ENCODE data around the gene SNED1.

SNED1 gene

GRCh38 chr2:241110607-241111439, 112.4 kb downstream of the SNED1 start:
- no peak for DNase-seq

DNA sequence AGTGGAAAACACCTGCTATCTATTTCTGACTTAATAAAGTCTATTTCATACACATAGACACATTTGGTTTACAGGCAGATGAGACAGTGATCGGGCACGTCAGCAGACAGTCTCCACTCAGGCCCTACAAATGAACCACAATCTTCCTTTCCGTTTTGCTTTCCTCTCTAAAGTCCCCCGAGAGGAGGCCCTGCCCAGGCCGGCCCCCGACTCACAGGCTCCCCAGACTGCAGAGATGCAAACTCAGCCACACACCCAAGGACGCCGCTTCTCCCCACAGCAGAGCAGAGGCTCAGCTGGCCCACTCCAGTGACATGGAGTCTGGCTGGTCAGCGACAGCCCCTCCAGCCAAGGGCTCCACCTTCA, 113.0 kb downstream of the SNED1 start:
- DNase-seq, result no peak

DNA sequence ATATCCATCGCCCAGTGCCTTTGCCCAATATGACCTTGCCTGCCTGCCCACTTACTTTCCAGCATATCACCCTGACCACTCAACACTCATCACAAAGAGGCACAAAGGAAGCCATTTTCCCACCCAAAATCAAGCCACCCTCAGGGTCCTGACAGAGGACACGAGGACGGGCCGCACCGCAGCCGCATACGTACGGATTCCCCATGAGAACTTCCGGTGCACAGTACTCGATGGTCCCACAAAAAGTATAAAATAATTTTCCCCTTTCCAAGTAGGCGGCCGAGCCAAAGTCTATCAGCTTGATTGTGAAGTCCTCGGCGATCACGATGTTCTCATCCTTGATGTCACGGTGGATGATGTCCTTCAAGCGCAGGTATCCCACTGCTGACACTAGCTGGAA, 113.6 kb downstream of the SNED1 start:
- no peak for DNase-seq

DNA sequence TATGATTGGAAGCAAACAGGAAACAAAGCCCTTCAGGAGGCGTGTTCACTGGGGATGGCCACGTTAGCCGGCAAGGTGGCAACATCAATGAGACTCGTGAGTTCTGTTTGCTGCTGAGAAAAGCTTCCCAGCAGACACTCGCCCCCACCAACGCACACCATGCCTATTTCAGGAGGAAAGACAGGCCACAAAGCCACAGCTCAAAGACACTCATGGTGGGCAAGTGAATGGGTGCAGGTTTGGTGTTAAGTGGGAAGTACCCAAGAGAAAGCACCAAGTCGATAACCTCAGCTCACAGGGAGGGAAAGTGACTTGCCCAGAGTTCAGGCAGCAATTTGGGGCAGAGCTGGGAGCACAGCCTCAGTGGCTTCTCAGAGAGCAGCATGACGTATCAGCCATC, 114.2 kb downstream of the SNED1 start:
- no peak for DNase-seq

DNA sequence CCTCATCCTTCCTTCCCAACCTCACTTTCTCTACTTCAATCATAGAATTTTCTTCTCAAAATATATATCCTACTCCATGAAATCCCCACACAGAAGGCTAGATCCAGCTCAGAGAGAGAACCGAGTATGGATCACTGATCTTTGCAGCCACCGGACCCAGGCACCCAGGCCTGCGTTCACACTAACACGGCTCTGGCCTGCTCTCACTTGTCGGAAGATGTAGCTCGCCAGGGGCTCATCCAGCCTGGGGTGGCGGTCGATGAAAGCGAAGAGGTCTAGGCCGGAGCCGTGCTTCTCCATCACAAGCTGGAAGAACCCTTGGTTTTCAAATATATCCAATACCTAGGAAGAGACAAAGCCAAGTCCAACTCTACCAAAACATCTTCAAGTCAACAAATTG, 116.4 kb downstream of the SNED1 start:
- DNase-seq, result no peak

DNA sequence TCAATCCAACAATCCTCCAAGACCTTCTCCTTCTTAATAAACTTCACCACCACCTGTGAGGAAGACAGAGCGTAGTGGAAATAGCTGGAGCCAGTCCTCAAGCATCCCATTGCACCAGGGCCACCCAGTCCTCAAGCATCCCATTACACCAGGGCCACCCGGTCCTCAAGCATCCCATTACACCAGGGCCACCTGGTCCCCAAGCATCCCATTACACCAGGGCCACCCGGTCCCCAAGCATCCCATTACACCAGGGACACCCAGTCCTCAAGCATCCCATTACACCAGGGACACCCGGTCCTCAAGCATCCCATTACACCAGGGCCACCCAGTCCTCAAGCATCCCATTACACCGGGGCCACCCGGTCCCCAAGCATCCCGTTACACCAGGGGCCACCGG, 116.9 kb downstream of the SNED1 start:
- no peak for DNase-seq

GRCh38 chr2:241116606-241117560, 118.5 kb downstream of the SNED1 start:
- DNase-seq, result no peak

DNA sequence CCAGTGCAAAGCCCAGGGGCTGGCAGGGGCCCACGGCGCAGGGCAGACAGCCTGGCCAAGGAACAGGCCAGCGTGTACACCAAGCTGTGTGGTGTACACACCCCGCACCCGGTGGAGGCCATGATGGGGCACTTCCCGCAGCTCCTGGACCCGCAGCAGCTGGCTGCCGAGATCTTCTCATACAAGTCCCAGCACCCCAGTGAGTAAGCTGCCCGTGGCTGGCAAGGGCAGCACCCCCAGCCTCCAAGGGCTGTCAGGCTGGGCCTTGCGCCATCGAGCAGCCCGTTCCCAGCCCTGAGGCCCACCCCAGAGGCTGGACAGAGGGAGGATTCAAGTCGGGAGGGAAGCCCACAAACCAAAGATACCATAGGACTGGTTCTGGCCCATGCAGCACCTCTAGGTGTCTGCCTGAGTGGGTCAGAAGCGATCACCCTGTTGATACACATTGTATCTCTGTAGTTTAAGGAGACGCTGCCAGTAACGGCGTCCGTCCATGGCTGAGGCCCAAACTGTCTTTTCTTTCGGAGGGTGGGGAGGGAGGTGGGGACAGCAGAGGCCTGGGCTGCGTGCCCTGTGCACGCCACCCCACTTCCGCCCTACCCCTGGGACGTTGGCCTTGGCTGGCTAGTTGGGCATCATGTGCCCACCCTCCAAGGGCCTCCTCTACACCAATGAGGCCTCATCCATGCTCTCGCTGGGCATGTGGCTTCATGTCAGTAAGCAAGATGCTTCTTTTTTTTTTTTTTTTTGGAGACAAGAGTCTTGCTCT, 120.5 kb downstream of the SNED1 start:
- no peak for DNase-seq

GRCh38 chr2:241120440-241120839, 122.0 kb downstream of the SNED1 start:
- no peak for DNase-seq

DNA sequence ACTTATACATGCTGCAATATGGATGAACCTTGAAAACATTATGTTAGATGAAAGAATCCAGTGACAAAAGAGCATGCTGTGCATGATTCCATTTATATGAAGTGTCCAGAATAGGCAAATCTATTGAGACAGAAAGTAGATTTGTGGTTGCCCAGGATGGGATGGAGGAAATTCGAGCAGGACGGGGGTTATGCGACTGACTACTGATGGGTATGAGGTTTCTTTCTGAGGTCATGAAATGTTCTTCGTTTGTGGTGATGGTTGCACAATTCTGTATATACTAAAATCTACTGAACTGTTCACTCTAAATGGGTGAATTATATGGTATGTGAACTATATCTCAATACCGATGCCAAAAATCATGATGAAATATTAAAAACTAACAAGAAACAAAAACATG, 122.6 kb downstream of the SNED1 start:
- DNase-seq, result no peak

- DNase-seq, result no peak
Measured at GRCh38 chr2:241122376-241123002, 124.1 kb downstream of the SNED1 start.

GRCh38 chr2:241123816-241124536, 125.6 kb downstream of the SNED1 start:
- no peak for DNase-seq

DNA sequence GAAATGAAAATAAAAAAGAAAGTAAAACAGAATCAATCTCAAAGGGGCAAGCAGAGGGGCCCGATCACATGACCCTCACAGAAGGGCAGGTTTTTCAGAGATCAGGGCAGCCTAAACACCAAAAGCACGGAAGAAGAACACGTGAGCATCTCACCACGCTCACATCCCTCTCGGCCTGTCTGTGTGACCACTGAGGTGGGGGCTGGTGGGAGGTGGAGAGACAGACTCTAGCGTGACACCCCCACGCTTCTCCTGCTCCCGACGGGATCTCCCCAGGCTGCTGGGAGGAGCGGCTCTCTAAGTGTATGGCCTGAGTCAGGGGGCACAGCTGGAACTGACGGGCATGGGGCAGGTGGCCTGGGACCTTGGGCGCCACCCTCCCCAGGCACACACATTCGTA, 127.2 kb downstream of the SNED1 start:
- DNase-seq, result no peak

GRCh38 chr2:241126201-241126611, 127.8 kb downstream of the SNED1 start:
- no peak for DNase-seq

- DNase-seq, result no peak
Measured at GRCh38 chr2:241126771-241127202, 128.4 kb downstream of the SNED1 start.

DNA sequence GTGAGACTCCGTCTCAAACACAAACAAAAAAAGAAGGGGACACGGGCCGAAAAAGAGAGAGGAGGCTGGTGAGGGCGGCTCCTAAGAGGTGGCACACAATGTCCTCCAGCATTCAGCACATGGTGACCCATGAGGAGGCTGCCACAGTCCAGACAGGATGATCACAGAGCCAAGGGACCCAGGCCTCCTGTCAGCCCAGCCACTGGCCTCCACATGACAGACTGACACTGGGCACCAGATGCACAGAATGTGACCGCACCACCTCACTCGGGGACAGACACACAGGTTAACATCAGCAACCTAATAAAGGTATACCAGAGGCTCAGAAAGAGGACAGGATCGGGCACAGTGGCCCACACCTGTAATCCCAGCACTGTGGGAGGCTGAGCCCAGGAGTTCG, 129.8 kb downstream of the SNED1 start:
- DNase-seq, result no peak

- DNase-seq, result no peak
Measured at GRCh38 chr2:241129086-241129871, 130.9 kb downstream of the SNED1 start.

- no peak for DNase-seq
Measured at GRCh38 chr2:241130316-241130715, 131.9 kb downstream of the SNED1 start.

GRCh38 chr2:241131531-241131930, 133.1 kb downstream of the SNED1 start:
- DNase-seq, result no peak

DNA sequence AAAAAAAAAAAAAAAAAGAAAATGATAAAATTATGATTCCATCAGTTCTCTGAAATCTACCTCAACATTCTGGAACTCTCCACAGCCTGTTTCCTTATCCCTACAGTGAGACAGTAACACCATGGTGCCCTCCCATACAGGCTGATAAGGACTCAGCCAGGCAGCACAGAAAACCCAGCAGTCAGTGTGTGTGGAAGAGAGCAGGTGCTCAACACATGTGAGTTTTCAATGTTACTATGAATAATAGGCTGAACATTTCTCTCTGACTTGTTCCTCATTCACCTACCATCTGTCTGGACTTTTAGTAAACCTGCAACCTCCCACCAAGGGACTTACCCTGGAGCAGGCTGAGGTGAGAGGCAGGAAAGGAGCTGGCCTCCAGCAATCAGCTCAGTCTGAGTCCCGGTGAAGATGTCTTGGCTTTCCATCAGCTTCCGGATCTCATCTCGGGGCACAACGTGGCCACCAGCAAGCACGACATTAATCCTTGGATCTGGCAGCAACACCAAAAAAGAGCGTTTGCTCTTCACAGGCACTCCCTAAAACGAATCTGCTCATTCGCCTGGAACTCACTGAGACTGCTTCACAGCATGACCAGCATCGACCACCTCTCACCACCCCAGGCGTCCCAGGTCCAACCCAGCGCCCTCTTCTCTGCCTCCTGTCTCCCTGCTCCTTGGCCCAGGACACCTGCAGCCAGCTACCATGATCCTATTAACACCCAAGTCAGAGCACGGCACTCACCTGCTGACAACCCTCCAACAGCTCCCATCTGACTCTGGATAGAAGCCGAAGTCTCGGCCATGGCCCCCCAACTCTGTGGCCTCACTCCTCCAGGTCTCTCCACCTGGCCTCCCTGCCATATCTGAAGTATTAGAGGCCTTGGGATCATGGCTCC, 134.4 kb downstream of the SNED1 start:
- DNase-seq, result no peak
